Panc1 (cell line): ENCODE data around the gene KBTBD8. TPM values are rescaled to one million over a fixed set of nuclear protein-coding genes. Genes with fewer than 3 reads are reported as not detected.

Experiments
- ATAC-seq: fragments of 200-7000 bp; cut with Tn5 transposase; 2 replicates; pipeline ENCODE4 v1.9.1; 2020; ENCODE audit warnings: mild to moderate bottlenecking, moderate library complexity
- BruUV-seq: library from RNA; stranded (reverse); fragments of 400-500 nt; replicated peaks from 2 replicates; lab custom pipeline; 2021; lab: Mats Ljungman, UMichigan
- CTCF ChIA-PET: fragments of 300-600 bp; sonication (Branson Sonifier 250); formaldehyde crosslinking; loops from one replicate; lab custom pipeline; 2022; ENCODE audit warnings: antibody characterized with exemption; lab: Charles Lee
- POLR2A ChIA-PET: fragments of 300-600 bp; sonication (Branson Sonifier 250); formaldehyde crosslinking; loops from one replicate; lab custom pipeline; 2022; ENCODE audit warnings: antibody characterized with exemption; lab: Charles Lee
- DNase-seq: peaks from one replicate; pipeline ENCODE4 v3.0.0-alpha.2; 2010; ENCODE audit warnings: low read depth, low spot score
- H3K27ac ChIP-seq: 2 replicates; pipeline ENCODE4 v1.5.1; 2011; ENCODE audit warnings: mild to moderate bottlenecking, low read length, inconsistent platforms
- H3K27me3 ChIP-seq: fragments of 200-500 bp; sonication (Bioruptor generic); 2 replicates; pipeline ENCODE4 v1.6.0; 2014; ENCODE audit warnings: low read length, inconsistent platforms; ENCODE audit not compliant: control insufficient read depth, insufficient read depth
- H3K36me3 ChIP-seq: fragments of 200-500 bp; sonication (Bioruptor generic); 2 replicates; pipeline ENCODE4 v1.5.1; 2014; ENCODE audit warnings: inconsistent platforms, mild to moderate bottlenecking, low read length, moderate library complexity; ENCODE audit not compliant: control insufficient read depth, insufficient read depth
- H3K4me1 ChIP-seq: 2 replicates; pipeline ENCODE4 v1.5.1; 2011; ENCODE audit warnings: inconsistent platforms, mild to moderate bottlenecking, low read length, moderate library complexity; ENCODE audit not compliant: control insufficient read depth, insufficient read depth
- H3K4me3 ChIP-seq, 2 experiments: 2 replicates each; pipeline ENCODE4 v1.5.1; 2011 to 2012; ENCODE audit warnings: low read depth in 2 of 2, low read length in 2 of 2, mild to moderate bottlenecking in 2 of 2, inconsistent platforms in 1 of 2, moderate library complexity in 1 of 2
- H3K9me3 ChIP-seq: fragments of 200-500 bp; sonication (Bioruptor generic); 2 replicates; pipeline ENCODE4 v1.5.1; 2014; ENCODE audit warnings: low read depth, mild to moderate bottlenecking, inconsistent platforms, low read length, moderate library complexity; ENCODE audit not compliant: control insufficient read depth, insufficient read depth
- POLR2AphosphoS5 ChIP-seq: IDR thresholded peaks from 2 replicates; pipeline ENCODE4 v1.6.1; 2012; ENCODE audit warnings: mild to moderate bottlenecking, low read depth, low read length, moderate library complexity
- SIN3A ChIP-seq: IDR thresholded peaks from 2 replicates; pipeline ENCODE4 v1.6.1; 2012; ENCODE audit warnings: low read depth, mild to moderate bottlenecking, low read length, moderate library complexity, borderline replicate concordance; ENCODE audit not compliant: insufficient read depth
- TCF7L2 ChIP-seq: IDR thresholded peaks from 2 replicates; pipeline ENCODE4 v1.6.1; 2011; ENCODE audit warnings: mild to moderate bottlenecking, low read depth, low read length, inconsistent platforms
- in situ Hi-C: cut with HindIII; loops from 2 replicates; pipeline ENCODE4 v1.10.0; 2016; ENCODE audit warnings: low sequenced_read_pairs, low pct_unique_long_range_greater_than_20kb
- intact Hi-C: fragments of 100-400 bp; cut with micrococcal nuclease; formaldehyde crosslinking; loops from one replicate; pipeline ENCODE4 v1.10.0; 2022; ENCODE audit not compliant: unreplicated experiment
- total RNA-seq: library from RNA; stranded (reverse); gene quantifications from one replicate; pipeline ENCODE4 v1.2.1, GENCODE V29; 2021; ENCODE audit not compliant: unreplicated experiment
- TF ChIP-seq, protein P1 (sequence below), 2 experiments: IDR thresholded peaks; 2 replicates each; pipeline ENCODE4 v1.6.1; 2011 to 2012; ENCODE audit warnings: low read depth in 2 of 2, control low read depth in 1 of 2, low read length in 1 of 2, mild to moderate bottlenecking in 1 of 2, moderate library complexity in 1 of 2; ENCODE audit not compliant: insufficient read depth in 1 of 2
- TF ChIP-seq, protein P2 (sequence below): fragments of 450-650 bp; IDR thresholded peaks from 2 replicates; pipeline ENCODE4 v1.5.1; 2017; ENCODE audit warnings: mild to moderate bottlenecking

KBTBD8 gene
- total RNA-seq, 1 experiment from 2014 or later = 0.98 TPM

DNA sequence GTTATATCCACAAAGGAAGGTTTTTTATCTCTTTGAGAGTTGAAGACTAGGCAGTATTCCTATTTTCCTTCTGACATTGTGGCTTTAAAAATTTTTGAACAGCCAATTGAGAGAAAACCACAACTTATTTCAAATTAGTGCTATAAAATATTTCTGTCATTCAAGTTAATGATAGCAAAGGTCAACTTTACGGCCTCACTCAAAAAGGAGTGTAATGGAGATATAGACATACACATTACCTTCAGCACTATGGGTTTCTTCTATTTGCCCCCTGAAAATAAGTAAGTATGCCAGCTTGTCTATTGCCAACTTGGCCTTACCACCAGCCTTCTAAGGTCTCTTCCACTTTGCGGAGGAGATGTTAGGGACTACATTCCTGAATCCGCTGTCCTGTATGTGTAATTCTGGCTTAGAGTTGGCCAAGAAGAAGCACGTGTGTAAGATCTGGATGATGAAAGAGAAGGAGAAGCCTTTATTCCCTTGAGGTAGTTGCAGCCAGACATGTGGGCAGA lies 44.1 kb upstream of the KBTBD8 start:
- ChIA-PET CTCF (no interaction called here), POLR2A (no interaction called here)
- H3K36me3 ChIP-seq = no peaks in the 10 kb centered on the region
- H3K4me3 ChIP-seq = no peak overlapping the region
- in situ Hi-C loops (no loop called here), intact Hi-C loops (no loop called here)
- ATAC-seq (no peak), DNase-seq (no peak)
- H3K27ac ChIP-seq = no peak overlapping the region
- no TSS peak for BruUV-seq
- TF ChIP-seq, protein P1, sequence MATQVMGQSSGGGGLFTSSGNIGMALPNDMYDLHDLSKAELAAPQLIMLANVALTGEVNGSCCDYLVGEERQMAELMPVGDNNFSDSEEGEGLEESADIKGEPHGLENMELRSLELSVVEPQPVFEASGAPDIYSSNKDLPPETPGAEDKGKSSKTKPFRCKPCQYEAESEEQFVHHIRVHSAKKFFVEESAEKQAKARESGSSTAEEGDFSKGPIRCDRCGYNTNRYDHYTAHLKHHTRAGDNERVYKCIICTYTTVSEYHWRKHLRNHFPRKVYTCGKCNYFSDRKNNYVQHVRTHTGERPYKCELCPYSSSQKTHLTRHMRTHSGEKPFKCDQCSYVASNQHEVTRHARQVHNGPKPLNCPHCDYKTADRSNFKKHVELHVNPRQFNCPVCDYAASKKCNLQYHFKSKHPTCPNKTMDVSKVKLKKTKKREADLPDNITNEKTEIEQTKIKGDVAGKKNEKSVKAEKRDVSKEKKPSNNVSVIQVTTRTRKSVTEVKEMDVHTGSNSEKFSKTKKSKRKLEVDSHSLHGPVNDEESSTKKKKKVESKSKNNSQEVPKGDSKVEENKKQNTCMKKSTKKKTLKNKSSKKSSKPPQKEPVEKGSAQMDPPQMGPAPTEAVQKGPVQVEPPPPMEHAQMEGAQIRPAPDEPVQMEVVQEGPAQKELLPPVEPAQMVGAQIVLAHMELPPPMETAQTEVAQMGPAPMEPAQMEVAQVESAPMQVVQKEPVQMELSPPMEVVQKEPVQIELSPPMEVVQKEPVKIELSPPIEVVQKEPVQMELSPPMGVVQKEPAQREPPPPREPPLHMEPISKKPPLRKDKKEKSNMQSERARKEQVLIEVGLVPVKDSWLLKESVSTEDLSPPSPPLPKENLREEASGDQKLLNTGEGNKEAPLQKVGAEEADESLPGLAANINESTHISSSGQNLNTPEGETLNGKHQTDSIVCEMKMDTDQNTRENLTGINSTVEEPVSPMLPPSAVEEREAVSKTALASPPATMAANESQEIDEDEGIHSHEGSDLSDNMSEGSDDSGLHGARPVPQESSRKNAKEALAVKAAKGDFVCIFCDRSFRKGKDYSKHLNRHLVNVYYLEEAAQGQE (IDR thresholded peaks at IDR 0.05; ENCODE audit: insufficient read depth in 1 of 2, low read depth in 2 of 2, low read length in 1 of 2) = no peak
- TF ChIP-seq TCF7L2 (no peak), SIN3A (no peak)
- TF ChIP-seq, protein P2, sequence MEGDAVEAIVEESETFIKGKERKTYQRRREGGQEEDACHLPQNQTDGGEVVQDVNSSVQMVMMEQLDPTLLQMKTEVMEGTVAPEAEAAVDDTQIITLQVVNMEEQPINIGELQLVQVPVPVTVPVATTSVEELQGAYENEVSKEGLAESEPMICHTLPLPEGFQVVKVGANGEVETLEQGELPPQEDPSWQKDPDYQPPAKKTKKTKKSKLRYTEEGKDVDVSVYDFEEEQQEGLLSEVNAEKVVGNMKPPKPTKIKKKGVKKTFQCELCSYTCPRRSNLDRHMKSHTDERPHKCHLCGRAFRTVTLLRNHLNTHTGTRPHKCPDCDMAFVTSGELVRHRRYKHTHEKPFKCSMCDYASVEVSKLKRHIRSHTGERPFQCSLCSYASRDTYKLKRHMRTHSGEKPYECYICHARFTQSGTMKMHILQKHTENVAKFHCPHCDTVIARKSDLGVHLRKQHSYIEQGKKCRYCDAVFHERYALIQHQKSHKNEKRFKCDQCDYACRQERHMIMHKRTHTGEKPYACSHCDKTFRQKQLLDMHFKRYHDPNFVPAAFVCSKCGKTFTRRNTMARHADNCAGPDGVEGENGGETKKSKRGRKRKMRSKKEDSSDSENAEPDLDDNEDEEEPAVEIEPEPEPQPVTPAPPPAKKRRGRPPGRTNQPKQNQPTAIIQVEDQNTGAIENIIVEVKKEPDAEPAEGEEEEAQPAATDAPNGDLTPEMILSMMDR = no peak
- H3K9me3 ChIP-seq = no peaks in the 10 kb centered on the region
- H3K4me1 ChIP-seq = no peaks in the 10 kb centered on the region
- no peaks in the 10 kb centered on the region; the same call in none of the 2 replicates for H3K27me3 ChIP-seq

GRCh38 chr3:66956742-66957141 lies 41.4 kb upstream of the KBTBD8 start:
- intact Hi-C loops = no loop called here
- no peaks in the 10 kb centered on the region; the same call in 1 of the 2 replicates for H3K27me3 ChIP-seq
- in situ Hi-C loops = no loop called here
- CTCF ChIA-PET = no interaction called here
- no peak overlapping the region for H3K27ac ChIP-seq
- no peak overlapping the region for H3K4me3 ChIP-seq
- no peak for DNase-seq
- H3K4me1 ChIP-seq = no peaks in the 10 kb centered on the region
- BruUV-seq = no TSS peak
- POLR2A ChIA-PET = interaction anchor here (0.5 kb wide), 1 partner anchor 97 kb away, joined by 3 read pairs; no protein-coding TSS in a partner anchor
- H3K9me3 ChIP-seq = no peaks in the 10 kb centered on the region
- no peak for TF ChIP-seq SIN3A
- TF ChIP-seq, protein P1 (IDR thresholded peaks at IDR 0.05; ENCODE audit: insufficient read depth in 1 of 2, low read depth in 2 of 2, low read length in 1 of 2) = no peak
- TF ChIP-seq, protein P2 = no peak
- TF ChIP-seq POLR2AphosphoS5 = no peak
- TF ChIP-seq TCF7L2 = no peak
- ATAC-seq = no peak
- H3K36me3 ChIP-seq = no peaks in the 10 kb centered on the region
